ENCODE results near the gene WWOX. TPM values are rescaled to one million over a fixed set of nuclear protein-coding genes. Genes with fewer than 3 reads are reported as not detected.

Gene WWOX
- total and polyA plus RNA-seq, 10 donors: 5.9 to 90.3 (median 26.4) TPM

DNA sequence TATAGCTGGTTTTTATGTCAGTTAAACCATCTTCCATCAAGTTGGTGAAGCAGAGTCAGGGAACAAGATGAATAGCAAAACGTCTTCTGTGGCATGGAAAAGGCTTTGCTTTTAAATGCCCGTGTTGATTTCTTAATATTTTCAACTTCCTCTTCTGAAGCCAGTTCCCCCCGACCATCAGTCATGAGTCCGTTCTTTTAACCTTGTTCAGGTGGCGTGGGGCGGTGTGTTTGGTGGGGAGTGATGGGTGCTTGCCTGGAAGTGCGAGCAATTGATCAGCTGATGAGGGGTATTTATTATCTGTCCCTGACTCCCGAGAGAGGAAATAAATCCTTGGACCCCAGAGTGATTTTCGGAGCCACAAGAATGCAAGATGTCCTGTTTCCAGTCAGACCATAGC is 147.1 kb downstream of the WWOX start:
- H3K9me3 ChIP-seq: no peaks in the 10 kb centered on the region
- intact Hi-C loops (cut with DNase I; ENCODE audit: low total_unique reads): no loop called here
- H3K36me3 ChIP-seq: no peaks in the 10 kb centered on the region
- H3K27ac ChIP-seq: no peak overlapping the region
- no peak for DNase-seq
- no peak overlapping the region for H3K4me3 ChIP-seq
- H3K4me1 ChIP-seq: no peaks in the 10 kb centered on the region
- 41 to 68% (median 48%) methylated on average over 9 of the region's 9 CpGs for WGBS, 5 donors
- H3K27me3 ChIP-seq (replicated peaks in 1 of 7): no peaks in the 10 kb centered on the region
- no peak for TF ChIP-seq POLR2A (IDR thresholded peaks at IDR 0.05)
- no peak for TF ChIP-seq CTCF (IDR thresholded peaks at IDR 0.05 in 8 of 11, conservative IDR thresholded peaks at IDR 0.05 in 3 of 11)
- no peak for TF ChIP-seq POLR2AphosphoS5 (IDR thresholded peaks at IDR 0.05)

DNA sequence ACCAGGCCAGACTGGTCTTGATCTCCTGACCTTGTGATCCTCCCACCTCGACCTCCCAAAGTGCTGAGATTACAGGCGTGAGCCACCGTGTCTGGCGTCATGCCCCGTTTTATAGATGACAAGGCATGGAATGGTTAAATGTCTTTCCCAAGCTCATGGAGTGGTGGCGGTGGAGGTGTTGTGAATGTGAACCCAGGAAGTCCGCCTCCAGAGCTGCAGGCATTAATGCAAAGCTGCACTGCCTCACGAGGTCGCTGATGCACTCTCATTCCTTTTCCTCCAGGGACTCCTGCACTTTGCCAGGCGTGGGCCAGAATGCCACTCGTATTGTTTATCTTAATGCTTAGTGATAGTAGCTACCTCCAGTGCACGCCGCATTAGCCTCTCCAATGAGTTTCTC is 149.6 kb downstream of the WWOX start:
- Histone ChIP-seq H3K27ac (no peak overlapping the region), H3K36me3 (no peaks in the 10 kb centered on the region), H3K9me3 (no peaks in the 10 kb centered on the region), H3K4me1 (no peaks in the 10 kb centered on the region), H3K4me3 (no peak overlapping the region), H3K27me3 (replicated peaks in 1 of 7) (no peaks in the 10 kb centered on the region)
- 89 to 92% (median 90%) methylated on average over 13 of the region's 13 CpGs for WGBS, 5 donors
- TF ChIP-seq POLR2A (IDR thresholded peaks at IDR 0.05) (no peak), CTCF (IDR thresholded peaks at IDR 0.05 in 8 of 11, conservative IDR thresholded peaks at IDR 0.05 in 3 of 11) (no peak), POLR2AphosphoS5 (IDR thresholded peaks at IDR 0.05) (no peak)
- no peak for DNase-seq
- intact Hi-C loops (cut with DNase I; ENCODE audit: low total_unique reads): no loop called here

- Histone ChIP-seq H3K27me3 (replicated peaks in 1 of 7) (no peaks in the 10 kb centered on the region), H3K27ac (no peak overlapping the region), H3K4me3 (no peak overlapping the region), H3K9me3 (no peaks in the 10 kb centered on the region), H3K36me3 (no peaks in the 10 kb centered on the region), H3K4me1 (no peaks in the 10 kb centered on the region)
- 81 to 97% (median 88%) methylated on average over 3 of the region's 3 CpGs for WGBS, 5 donors
- TF ChIP-seq POLR2A (IDR thresholded peaks at IDR 0.05) (no peak), POLR2AphosphoS5 (IDR thresholded peaks at IDR 0.05) (no peak), CTCF (IDR thresholded peaks at IDR 0.05 in 8 of 11, conservative IDR thresholded peaks at IDR 0.05 in 3 of 11) (no peak)
- intact Hi-C loops (cut with DNase I; ENCODE audit: low total_unique reads): no loop called here
- no peak for DNase-seq
Measured at GRCh38 chr16:78249832-78250231, 150.4 kb downstream of the WWOX start.

GRCh38 chr16:78251115-78251514 is 151.7 kb downstream of the WWOX start:
- Histone ChIP-seq H3K4me3 (no peak overlapping the region), H3K9me3 (no peaks in the 10 kb centered on the region), H3K27ac (no peak overlapping the region), H3K4me1 (no peaks in the 10 kb centered on the region), H3K27me3 (replicated peaks in 1 of 7) (no peaks in the 10 kb centered on the region), H3K36me3 (no peaks in the 10 kb centered on the region)
- intact Hi-C loops (cut with DNase I; ENCODE audit: low total_unique reads): no loop called here
- 85 to 95% (median 87%) methylated on average over 5 of the region's 5 CpGs for WGBS, 5 donors
- DNase-seq: no peak
- no peak for TF ChIP-seq CTCF (IDR thresholded peaks at IDR 0.05 in 8 of 11, conservative IDR thresholded peaks at IDR 0.05 in 3 of 11)
- TF ChIP-seq POLR2A (IDR thresholded peaks at IDR 0.05): no peak
- TF ChIP-seq POLR2AphosphoS5 (IDR thresholded peaks at IDR 0.05): no peak
